DOHH2 (cell line): Measurements from ENCODE around the gene DIS3L2.

Source experiments
- H3F3A ChIP-seq: fragments of 200-600 bp; sonication (generic), shearing (Covaris generic); 2 replicates; pipeline ENCODE4 v1.6.0; 2016; ENCODE audit warnings: antibody characterized with exemption, mild to moderate bottlenecking; ENCODE audit not compliant: control insufficient read depth, insufficient read depth
- H3K27ac ChIP-seq: fragments of 200-600 bp; sonication (generic); 2 replicates; pipeline ENCODE4 v1.5.1; 2014; ENCODE audit warnings: low read depth, mild to moderate bottlenecking, low read length, moderate library complexity
- H3K27me3 ChIP-seq: fragments of 200-600 bp; sonication (generic); 2 replicates; pipeline ENCODE4 v1.6.1; 2014; ENCODE audit warnings: mild to moderate bottlenecking, low read length, mixed read lengths; ENCODE audit not compliant: control insufficient read depth
- H3K36me3 ChIP-seq: fragments of 200-600 bp; sonication (generic); 2 replicates; pipeline ENCODE4 v1.6.1; 2014; ENCODE audit warnings: mild to moderate bottlenecking, low read length, moderate library complexity, mixed read lengths; ENCODE audit not compliant: control insufficient read depth
- H3K4me1 ChIP-seq: fragments of 200-600 bp; sonication (generic); 2 replicates; pipeline ENCODE4 v1.6.1; 2014; ENCODE audit warnings: mild to moderate bottlenecking, low read length, mixed read lengths; ENCODE audit not compliant: control insufficient read depth
- H3K4me2 ChIP-seq: fragments of 200-600 bp; sonication (generic); 2 replicates; pipeline ENCODE4 v1.6.0; 2014; ENCODE audit warnings: mild to moderate bottlenecking, low read length, moderate library complexity
- H3K4me3 ChIP-seq: fragments of 200-600 bp; sonication (generic); 2 replicates; pipeline ENCODE4 v1.5.1; 2014; ENCODE audit warnings: mild to moderate bottlenecking, low read length, mixed read lengths
- H3K79me2 ChIP-seq: fragments of 200-600 bp; sonication (generic); 2 replicates; pipeline ENCODE4 v1.6.1; 2014; ENCODE audit warnings: mild to moderate bottlenecking, low read length, mixed read lengths; ENCODE audit not compliant: control insufficient read depth
- H3K9me2 ChIP-seq: fragments of 200-600 bp; sonication (generic); replicated peaks from 2 replicates; pipeline ENCODE4 v1.6.1; 2014; ENCODE audit warnings: mild to moderate bottlenecking, low read length, mixed read lengths; ENCODE audit not compliant: control insufficient read depth
- H3K9me3 ChIP-seq: fragments of 200-600 bp; sonication (generic); 2 replicates; pipeline ENCODE4 v1.6.1; 2014; ENCODE audit warnings: antibody characterized with exemption, low read length, mixed read lengths; ENCODE audit not compliant: control insufficient read depth, insufficient read depth
- H4K20me1 ChIP-seq: fragments of 200-600 bp; sonication (generic); 2 replicates; pipeline ENCODE4 v1.6.0; 2014; ENCODE audit warnings: low read depth, mild to moderate bottlenecking, antibody characterized with exemption, low read length, moderate library complexity; ENCODE audit not compliant: control insufficient read depth, insufficient read depth
- CTCF ChIP-seq: fragments of 200-600 bp; sonication (generic); IDR thresholded peaks from one replicate; pipeline ENCODE4 v1.5.1; 2014; ENCODE audit warnings: antibody characterized with exemption, mild to moderate bottlenecking, low read depth, low read length; ENCODE audit not compliant: poor library complexity, severe bottlenecking
- EZH2phosphoT487 ChIP-seq: fragments of 200-600 bp; sonication (generic); IDR thresholded peaks from 2 replicates; pipeline ENCODE4 v1.6.1; 2017; ENCODE audit warnings: borderline replicate concordance, mild to moderate bottlenecking, antibody characterized with exemption, low read length, moderate library complexity, mixed read lengths

Gene DIS3L2

DNA sequence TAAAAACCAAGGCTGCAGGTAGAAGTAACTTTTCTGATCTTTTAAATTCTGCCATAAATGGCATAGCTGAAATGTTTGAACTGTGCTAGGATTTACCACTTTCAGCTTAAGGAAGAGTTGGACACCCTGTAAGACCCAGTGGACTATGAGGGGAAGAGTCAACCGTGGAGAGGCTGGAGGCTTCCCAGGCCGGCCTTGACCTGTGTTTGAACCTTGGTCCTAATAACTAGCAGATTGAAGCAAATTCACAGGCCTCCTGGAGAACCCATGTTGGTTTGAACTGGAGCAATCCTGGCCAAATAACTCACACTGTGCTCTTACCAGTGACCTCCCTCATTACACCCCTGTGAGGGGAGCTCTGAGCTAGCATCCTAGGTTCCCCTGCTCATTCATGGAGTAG lies 329.8 kb downstream of the DIS3L2 start:
- H3K9me2 ChIP-seq = no peaks in the 10 kb centered on the region
- TF ChIP-seq CTCF (no peak), EZH2phosphoT487 (no peak)
- H3K27ac ChIP-seq = no peak overlapping the region
- no peaks in the 10 kb centered on the region for H3K79me2 ChIP-seq
- no peaks in the 10 kb centered on the region for H4K20me1 ChIP-seq
- H3K4me3 ChIP-seq = no peak overlapping the region
- H3K4me2 ChIP-seq = no peak overlapping the region
- H3K27me3 ChIP-seq = no peaks in the 10 kb centered on the region
- H3K9me3 ChIP-seq = no peaks in the 10 kb centered on the region
- no peaks in the 10 kb centered on the region for H3F3A ChIP-seq
- 0 out of 2 replicates have a peak, but pooled peaks cover 3% of the 10 kb centered on the region for H3K4me1 ChIP-seq
- no peaks in the 10 kb centered on the region for H3K36me3 ChIP-seq

DNA sequence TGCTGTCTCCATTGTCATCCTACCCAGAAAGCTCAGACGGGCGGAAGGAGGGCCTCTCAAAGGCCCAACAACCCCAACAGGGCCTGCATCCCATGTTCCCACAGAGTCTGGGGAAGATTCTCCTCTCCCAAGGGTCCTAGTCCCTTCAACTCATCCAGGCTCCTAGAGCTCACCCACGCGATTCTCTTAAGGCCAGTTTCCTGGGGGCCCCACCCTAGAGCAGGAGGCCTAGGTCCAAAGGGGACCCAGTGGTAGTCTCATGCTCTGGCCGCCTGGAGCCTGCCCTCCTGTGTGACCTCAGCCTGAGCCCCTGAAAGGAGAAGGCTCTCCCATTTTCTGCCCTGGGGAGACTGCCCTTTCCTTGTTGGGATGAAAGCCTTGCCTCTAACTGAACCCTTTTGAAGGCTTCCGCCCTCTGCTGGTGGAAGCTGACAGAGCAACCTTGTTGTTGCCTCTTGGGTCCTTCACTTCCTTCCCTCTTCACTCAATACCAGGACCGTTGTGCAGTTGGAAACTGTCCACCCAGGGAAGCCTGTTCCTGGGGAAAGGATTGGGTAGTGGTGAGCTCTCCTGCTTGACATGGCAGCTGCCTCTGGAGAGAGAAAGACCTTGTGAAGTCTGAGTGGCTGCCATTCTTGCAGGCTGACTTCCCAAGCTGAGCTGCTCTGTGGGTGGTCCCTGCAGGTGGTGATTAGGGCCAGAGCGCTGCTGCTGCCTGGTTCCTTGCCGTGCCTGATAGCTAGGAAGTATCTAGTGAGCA lies 331.1 kb downstream of the DIS3L2 start:
- Histone ChIP-seq H3K27ac (no peak overlapping the region), H4K20me1 (no peaks in the 10 kb centered on the region), H3K9me3 (no peaks in the 10 kb centered on the region), H3K4me3 (no peak overlapping the region), H3K9me2 (no peaks in the 10 kb centered on the region), H3K36me3 (no peaks in the 10 kb centered on the region), H3K79me2 (no peaks in the 10 kb centered on the region), H3F3A (no peaks in the 10 kb centered on the region), H3K27me3 (no peaks in the 10 kb centered on the region), H3K4me1 (0 out of 2 replicates have a peak, but pooled peaks cover 3% of the 10 kb centered on the region), H3K4me2 (no peak overlapping the region)
- TF ChIP-seq EZH2phosphoT487 (no peak), CTCF (peak; percentile 94)

DNA sequence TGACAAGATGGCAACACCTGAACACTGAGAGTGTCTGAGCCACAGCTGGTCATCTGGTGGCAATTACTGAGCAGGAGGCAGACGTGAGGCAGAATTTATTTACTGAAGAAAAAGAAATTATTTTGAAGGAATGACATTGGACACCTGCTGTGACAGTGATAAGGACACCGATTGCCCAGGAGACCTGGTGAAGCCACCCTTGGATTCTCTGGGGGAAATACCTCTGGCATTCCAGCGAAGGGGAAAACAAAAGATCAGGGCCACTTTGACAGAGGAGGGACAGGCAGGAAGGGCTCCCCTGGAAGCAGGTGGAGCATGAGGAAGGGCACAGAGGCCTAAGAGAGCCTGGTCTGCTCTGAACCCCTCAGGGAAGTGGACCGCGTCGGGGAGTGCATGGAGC lies 331.7 kb downstream of the DIS3L2 start:
- no peaks in the 10 kb centered on the region for H3K9me2 ChIP-seq
- no peaks in the 10 kb centered on the region for H3K79me2 ChIP-seq
- H3K36me3 ChIP-seq = no peaks in the 10 kb centered on the region
- H4K20me1 ChIP-seq = no peaks in the 10 kb centered on the region
- no peak overlapping the region for H3K4me3 ChIP-seq
- H3K27ac ChIP-seq = no peak overlapping the region
- TF ChIP-seq CTCF (no peak), EZH2phosphoT487 (no peak)
- H3K4me1 ChIP-seq = 0 out of 2 replicates have a peak, but pooled peaks cover 3% of the 10 kb centered on the region
- H3K9me3 ChIP-seq = no peaks in the 10 kb centered on the region
- no peaks in the 10 kb centered on the region for H3K27me3 ChIP-seq
- H3F3A ChIP-seq = no peaks in the 10 kb centered on the region
- no peak overlapping the region for H3K4me2 ChIP-seq
